Measurements from ENCODE around the gene RDH12.

GRCh38 chr14:67764496-67764895 is 62.8 kb downstream of the RDH12 start:
- TF ChIP-seq POLR2A (IDR thresholded peaks at IDR 0.05) = no peak
- no peak for TF ChIP-seq CTCF (IDR thresholded peaks at IDR 0.05)
- no peak for TF ChIP-seq POLR2AphosphoS5 (IDR thresholded peaks at IDR 0.05)

Data from breast epithelium (tissue), 3 donors.